CD4-positive, alpha-beta T cell treated with Interleukin-17A for 4 hours (primary cell): ENCODE data around the gene ACOT8.
"Not testable (repeated sequence)": the region's sequence is repeated elsewhere in the genome, so short reads cannot be mapped to it uniquely, and the experiment has no call there.

Experiments used
- DNase-seq: peaks from one replicate; pipeline ENCODE4 v3.0.0-alpha.2; 2020; ENCODE audit warnings: mixed read lengths

The ACOT8 gene

GRCh38 chr20:45886590-45887345 lies 29.6 kb upstream of the ACOT8 start:
- DNase-seq, result no peak

- DNase-seq, result no peak
These were observed 25.9 kb upstream of the ACOT8 start for GRCh38 chr20:45883100-45883469.

- no peak for DNase-seq
These were observed 25.4 kb upstream of the ACOT8 start for GRCh38 chr20:45882469-45883099.

- peak; percentile 99 for DNase-seq
These were observed 24.0 kb upstream of the ACOT8 start, which contains the start of gene ZSWIM1 for GRCh38 chr20:45880988-45881788. TSS of gene ZSWIM1 (plus strand) at chr20:45881227. CDS start at chr20:45882593, 1,366 bp downstream.

DNA sequence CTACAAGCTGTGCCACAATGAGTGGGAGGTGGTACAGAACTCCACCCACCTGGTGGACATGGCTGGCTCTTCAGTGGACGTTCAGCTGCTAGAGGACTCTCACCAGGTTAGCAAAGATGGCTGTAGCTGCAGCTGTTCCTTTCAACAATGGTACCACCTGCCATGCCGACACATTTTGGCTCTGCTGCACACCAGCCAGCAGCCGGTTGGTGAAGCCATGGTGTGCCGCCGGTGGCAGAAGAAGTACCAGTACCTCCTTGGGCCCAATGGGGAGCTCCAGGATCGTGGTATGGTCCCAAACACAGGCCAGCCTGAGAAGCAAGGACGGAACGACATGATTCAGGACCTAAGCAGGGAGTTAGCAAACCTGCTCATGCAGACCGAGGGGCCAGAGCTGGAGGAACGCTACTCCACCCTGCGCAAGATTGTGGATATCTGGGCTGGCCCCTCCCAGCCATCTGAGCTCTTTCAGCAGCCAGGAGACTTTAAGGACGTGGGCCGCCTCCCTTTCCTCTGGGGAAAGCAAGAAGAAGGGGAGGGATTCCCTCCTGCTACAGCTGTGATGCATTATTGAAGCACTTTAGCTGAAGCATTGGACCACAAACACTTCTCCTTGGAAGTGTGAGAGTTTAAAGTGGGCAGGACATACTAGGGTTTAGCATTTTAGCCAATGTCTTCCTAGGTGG lies 21.0 kb upstream of the ACOT8 start:
- no peak for DNase-seq

- no peak for DNase-seq
These were observed 17.4 kb upstream of the ACOT8 start for GRCh38 chr20:45874576-45874975.

GRCh38 chr20:45874104-45874481 lies 16.9 kb upstream of the ACOT8 start:
- DNase-seq, result not testable (repeated sequence)

- no peak for DNase-seq
These were observed 16.4 kb upstream of the ACOT8 start for GRCh38 chr20:45873409-45874103.

DNA sequence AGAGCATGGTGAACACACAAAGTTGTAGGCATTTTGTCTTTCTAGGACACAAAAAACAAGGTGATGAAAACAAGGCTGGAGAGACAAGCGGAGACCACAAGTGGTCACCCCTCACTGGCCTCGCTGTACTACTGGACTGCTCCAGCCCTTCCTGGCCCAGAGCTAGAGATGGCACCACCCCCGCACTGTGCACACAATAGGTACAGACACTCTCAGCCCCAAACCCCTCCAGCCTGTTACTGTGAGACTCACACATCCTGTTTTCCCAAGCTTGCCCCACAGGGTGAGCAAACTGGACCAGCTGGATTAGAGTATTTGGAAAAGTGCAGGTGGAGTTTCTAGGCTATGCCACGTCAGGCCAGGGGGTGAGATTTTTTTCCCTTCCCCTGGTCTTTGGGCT lies 15.4 kb upstream of the ACOT8 start:
- DNase-seq, result no peak

- no peak for DNase-seq
These were observed 10.6 kb upstream of the ACOT8 start for GRCh38 chr20:45867819-45868176.

DNA sequence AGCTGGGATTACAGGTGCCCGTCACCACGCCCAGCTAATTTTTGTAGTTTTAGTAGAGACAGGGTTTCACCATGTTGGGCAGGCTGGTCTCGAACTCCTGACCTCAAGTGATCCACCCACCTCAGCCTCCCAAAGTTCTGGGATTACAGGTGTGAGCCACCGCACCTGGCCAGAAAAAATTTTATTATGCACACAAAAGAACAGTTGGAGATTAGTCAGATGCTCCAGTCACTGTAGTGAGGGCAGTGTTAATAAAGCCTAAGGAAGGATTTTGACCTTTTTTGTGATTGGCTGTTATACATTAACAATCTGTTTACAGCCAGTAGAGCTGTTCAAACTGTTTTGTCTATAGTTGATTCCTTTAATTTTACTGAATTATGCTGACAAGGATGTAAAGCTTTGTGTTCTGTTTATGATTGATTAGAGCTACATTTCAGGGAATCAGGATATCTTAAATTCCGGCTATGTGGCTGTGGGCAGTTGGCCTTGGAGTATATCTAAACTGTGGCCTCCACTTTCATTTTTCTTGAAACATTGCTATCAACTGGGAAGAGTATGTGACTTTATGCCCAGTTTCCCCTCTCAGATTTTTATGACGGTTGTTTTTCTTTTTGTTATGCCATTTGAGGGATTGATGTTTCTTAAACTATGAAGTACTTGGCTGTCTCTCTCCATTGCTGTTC lies 10.1 kb upstream of the ACOT8 start:
- no peak for DNase-seq

GRCh38 chr20:45866454-45866853 lies 9.3 kb upstream of the ACOT8 start:
- no peak for DNase-seq

DNA sequence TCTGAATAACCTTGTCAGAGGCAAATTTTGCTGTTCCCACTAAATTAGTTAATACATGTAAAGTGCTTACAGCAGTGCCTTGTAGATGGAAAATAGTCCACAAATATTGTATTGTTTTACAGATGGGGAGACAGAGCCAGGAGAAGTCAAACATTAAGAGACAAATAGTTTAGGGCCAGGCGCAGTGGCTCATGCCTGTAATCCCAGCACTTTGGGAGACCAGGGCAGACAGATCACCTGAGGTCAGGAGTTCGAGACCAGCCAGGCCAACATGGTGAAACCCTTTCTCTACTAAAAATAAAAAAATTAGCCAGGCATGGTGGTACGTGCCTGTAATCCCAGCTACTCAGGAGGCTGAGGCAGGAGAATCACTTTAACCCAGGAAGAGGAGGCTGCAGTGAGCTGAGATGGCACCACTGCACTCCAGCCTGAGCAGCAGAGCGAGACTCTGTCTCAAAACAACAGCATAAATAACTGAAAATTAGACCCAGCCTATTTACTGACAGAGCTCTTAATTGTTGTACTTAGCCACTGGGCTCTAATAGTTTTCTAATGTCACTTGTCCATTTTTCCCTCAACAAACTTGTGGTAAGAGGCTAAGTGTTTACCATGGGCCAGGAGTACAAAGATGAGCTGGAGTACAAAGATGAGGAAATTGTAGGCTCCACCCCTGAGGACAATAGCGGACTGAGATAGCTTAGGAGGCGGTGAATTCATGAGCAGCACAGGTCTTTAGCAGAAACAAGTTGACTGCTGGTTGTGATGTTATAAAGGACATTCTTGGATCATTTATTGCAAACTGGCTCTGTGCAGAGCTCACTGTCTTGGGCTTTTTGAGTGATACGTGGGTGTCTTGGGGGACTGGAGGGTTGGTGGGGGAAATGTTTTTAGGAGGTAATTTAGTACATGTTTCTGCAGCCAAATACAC lies 6.6 kb upstream of the ACOT8 start:
- no peak for DNase-seq

- DNase-seq, result no peak
These were observed 4.3 kb upstream of the ACOT8 start for GRCh38 chr20:45861221-45862075.

- DNase-seq, result no peak
These were observed 3.5 kb upstream of the ACOT8 start for GRCh38 chr20:45860560-45861220.

DNA sequence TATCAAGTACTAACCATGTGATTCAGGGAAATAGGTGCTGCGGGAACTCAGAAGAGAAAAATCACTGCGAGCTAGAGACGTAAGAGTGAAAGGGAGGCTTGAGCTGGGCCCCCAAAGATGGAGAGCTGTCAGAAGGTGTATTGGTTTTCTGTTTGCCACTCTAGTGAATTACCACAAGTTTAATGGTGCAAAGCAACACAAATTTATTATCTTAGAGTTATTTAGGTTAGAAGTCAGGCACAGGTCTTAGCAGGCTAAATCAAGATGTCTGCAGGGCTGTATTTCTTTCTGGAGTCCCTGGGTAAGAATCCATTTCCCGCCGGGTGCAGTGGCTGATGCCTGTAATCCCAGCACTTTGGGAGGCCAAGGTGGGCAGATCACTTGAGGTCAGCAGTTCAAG lies 2.7 kb upstream of the ACOT8 start:
- no peak for DNase-seq

- DNase-seq, result peak; percentile 56
These were observed 657 bp upstream of the ACOT8 start for GRCh38 chr20:45857882-45858216.

- DNase-seq, result no peak
These were observed 3.7 kb downstream of the ACOT8 start for GRCh38 chr20:45853484-45853883.

- DNase-seq, result no peak
These were observed 4.9 kb downstream of the ACOT8 start for GRCh38 chr20:45852326-45852725.
